ENCODE measurements around the gene TTBK2. TPM values are rescaled to one million over a fixed set of nuclear protein-coding genes. Genes with fewer than 3 reads are reported as not detected.
"Not testable (repeated sequence)": the region's sequence is repeated elsewhere in the genome, so short reads cannot be mapped to it uniquely, and the experiment has no call there.

TTBK2 gene
- total RNA-seq, 1 donor from 2014 or later, result 20.1 TPM

GRCh38 chr15:42782716-42783115, 137.9 kb downstream of the TTBK2 start:
- DNase-seq (ENCODE audit: low read depth), result no peak
- Histone ChIP-seq H3K36me3 (ENCODE audit: control insufficient read depth, insufficient read depth, low read length) (no peaks in the 10 kb centered on the region), H3K27me3 (ENCODE audit: control insufficient read depth, insufficient read depth, low read length) (no peaks in the 10 kb centered on the region), H3K4me3 (ENCODE audit: low read depth, low read length) (no peak overlapping the region)
- no peak for TF ChIP-seq CTCF (IDR thresholded peaks at IDR 0.05; ENCODE audit: insufficient read depth, low read length, poor library complexity, severe bottlenecking)

- Histone ChIP-seq H3K36me3 (ENCODE audit: control insufficient read depth, insufficient read depth, low read length) (no peaks in the 10 kb centered on the region), H3K27me3 (ENCODE audit: control insufficient read depth, insufficient read depth, low read length) (no peaks in the 10 kb centered on the region), H3K4me3 (ENCODE audit: low read depth, low read length) (no peak overlapping the region)
- TF ChIP-seq CTCF (IDR thresholded peaks at IDR 0.05; ENCODE audit: insufficient read depth, low read length, poor library complexity, severe bottlenecking), result no peak
- no peak for DNase-seq (ENCODE audit: low read depth)
Observed at GRCh38 chr15:42775416-42775815, 145.2 kb downstream of the TTBK2 start.

- Histone ChIP-seq H3K36me3 (ENCODE audit: control insufficient read depth, insufficient read depth, low read length) (no peaks in the 10 kb centered on the region), H3K27me3 (ENCODE audit: control insufficient read depth, insufficient read depth, low read length) (no peaks in the 10 kb centered on the region), H3K4me3 (ENCODE audit: low read depth, low read length) (no peak overlapping the region)
- no peak for TF ChIP-seq CTCF (IDR thresholded peaks at IDR 0.05; ENCODE audit: insufficient read depth, low read length, poor library complexity, severe bottlenecking)
- DNase-seq (ENCODE audit: low read depth), result no peak
Observed at GRCh38 chr15:42772901-42773300, 147.7 kb downstream of the TTBK2 start.

- DNase-seq (ENCODE audit: low read depth), result no peak
- no peaks in the 10 kb centered on the region for H3K27me3 ChIP-seq (ENCODE audit: control insufficient read depth, insufficient read depth, low read length)
- no peaks in the 10 kb centered on the region for H3K36me3 ChIP-seq (ENCODE audit: control insufficient read depth, insufficient read depth, low read length)
- no peak for TF ChIP-seq CTCF (IDR thresholded peaks at IDR 0.05; ENCODE audit: insufficient read depth, low read length, poor library complexity, severe bottlenecking)
- no peak overlapping the region for H3K4me3 ChIP-seq (ENCODE audit: low read depth, low read length)
Observed at GRCh38 chr15:42772144-42772543, 148.4 kb downstream of the TTBK2 start.

GRCh38 chr15:42766109-42766508, 154.5 kb downstream of the TTBK2 start:
- H3K27me3 ChIP-seq (ENCODE audit: control insufficient read depth, insufficient read depth, low read length); H3K36me3 ChIP-seq (ENCODE audit: control insufficient read depth, insufficient read depth, low read length); H3K4me3 ChIP-seq (ENCODE audit: low read depth, low read length); DNase-seq (ENCODE audit: low read depth): not testable (repeated sequence)

GRCh38 chr15:42764154-42764731, 156.3 kb downstream of the TTBK2 start:
- not testable (repeated sequence) for H3K27me3 ChIP-seq (ENCODE audit: control insufficient read depth, insufficient read depth, low read length); DNase-seq (ENCODE audit: low read depth); H3K36me3 ChIP-seq (ENCODE audit: control insufficient read depth, insufficient read depth, low read length); H3K4me3 ChIP-seq (ENCODE audit: low read depth, low read length)

GRCh38 chr15:42761813-42762212, 158.8 kb downstream of the TTBK2 start:
- H3K27me3 ChIP-seq (ENCODE audit: control insufficient read depth, insufficient read depth, low read length); DNase-seq (ENCODE audit: low read depth); H3K36me3 ChIP-seq (ENCODE audit: control insufficient read depth, insufficient read depth, low read length); H3K4me3 ChIP-seq (ENCODE audit: low read depth, low read length): not testable (repeated sequence)
